ENCODE measurements around the gene NUDT3.

The NUDT3 gene

DNA sequence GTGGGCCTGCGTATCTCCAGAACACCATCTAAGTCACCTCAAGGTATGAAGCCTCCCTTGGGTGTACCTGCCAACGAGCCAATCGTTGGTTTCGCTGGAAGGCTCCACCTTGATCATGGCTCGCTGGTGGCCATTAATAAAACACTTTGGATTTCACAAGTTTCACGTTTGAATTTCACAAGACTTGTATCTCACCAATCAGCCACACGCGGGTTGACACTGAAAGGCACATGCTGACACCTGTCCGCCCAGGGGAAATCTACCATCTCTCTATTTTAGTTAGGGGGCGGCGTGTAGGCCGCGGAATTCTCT, 156.4 kb downstream of the NUDT3 start:
- DNase-seq, result peak; percentile 68

DNA sequence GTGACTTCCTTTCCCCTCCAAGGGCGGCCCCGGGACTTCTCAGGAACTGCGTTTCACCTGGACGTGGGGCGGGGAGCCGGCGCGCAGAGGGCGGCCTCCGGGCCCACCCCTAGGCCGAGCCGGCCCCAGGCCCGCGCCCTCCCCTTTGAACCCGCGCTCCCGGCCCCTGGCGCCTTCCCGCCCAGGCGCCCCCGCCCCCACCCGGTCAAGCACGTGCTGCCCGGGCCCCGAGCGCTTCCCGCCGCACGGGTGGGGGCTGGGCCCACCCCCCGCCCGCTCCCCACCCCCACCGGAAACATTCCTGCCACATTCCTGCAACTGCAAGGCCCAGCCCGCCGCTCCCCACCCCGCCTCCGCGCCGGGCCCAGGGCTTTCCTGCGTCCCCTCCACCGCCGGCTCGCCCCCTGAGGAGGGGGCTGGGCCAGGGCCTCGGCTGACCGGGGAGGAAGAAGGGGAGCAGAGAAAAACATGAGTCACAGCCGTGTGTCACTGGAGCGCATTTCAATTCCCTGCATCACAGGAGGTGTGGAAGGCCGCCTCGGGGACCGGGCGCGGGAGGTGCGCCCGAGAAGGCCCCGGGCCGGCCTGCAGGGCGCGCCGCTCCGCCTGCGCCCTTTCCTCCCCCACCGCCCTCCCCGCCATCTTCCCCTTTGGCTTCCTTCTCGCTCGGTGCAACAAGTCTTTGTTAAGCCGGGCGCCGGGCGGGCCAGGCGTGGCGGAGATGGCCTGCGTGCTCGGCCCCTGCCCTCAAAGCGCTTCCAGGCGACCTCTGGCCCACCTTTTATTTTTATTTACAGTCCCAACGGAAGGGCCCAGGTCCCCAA, 156.9 kb downstream of the NUDT3 start:
- DNase-seq, result peak; percentile 74

DNA sequence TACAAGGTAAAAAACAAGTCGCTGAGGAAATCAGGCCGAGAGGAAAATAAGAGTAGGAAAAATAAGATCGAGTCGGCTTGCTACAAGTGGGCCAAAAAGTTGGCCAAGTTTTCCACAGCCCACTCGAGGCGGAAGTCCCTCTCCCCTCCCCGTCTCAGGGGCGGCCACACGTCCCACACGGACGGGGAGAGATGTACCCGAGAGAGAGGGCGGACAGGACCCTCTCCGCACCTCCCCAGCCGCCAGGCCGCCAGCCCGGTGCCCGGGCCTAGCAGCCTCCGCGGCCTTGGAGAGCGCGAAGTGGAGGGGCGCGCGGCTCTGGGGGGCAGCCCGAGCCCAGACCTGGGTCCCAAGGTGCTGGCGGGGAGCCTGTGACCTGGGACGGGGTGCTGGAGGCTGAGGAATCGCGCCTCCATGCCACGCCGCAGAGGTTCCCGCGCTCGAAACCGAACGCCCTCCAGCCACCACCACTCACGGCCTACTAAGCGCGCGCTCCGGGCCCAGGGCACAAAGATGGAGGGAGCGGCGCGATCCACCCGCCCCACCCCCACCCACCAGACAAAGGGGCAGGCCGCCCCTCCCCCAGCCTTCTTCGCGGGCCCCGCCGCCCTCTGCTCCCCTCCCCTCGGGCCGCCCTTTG, 157.7 kb downstream of the NUDT3 start:
- DNase-seq, result no peak

DNA sequence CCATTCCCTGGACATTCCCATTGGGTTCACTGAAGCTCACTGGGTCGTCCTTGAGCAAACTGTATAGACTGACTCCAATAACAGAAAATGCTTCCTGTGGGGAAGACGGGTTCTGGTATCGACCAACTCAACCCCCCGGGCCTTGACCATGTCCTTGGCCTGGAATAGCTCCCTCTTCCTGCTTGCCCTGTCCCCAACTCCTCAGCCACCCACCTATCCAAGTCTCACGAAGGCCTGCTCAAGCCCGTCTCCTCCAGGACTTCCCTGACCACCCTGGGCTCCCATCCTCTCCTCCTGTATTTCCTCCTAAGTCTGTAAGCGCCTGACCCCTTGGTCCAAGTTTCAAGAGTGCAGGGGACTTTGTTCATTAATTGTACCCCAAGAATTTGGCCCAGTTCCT, 158.6 kb downstream of the NUDT3 start:
- DNase-seq, result no peak

DNA sequence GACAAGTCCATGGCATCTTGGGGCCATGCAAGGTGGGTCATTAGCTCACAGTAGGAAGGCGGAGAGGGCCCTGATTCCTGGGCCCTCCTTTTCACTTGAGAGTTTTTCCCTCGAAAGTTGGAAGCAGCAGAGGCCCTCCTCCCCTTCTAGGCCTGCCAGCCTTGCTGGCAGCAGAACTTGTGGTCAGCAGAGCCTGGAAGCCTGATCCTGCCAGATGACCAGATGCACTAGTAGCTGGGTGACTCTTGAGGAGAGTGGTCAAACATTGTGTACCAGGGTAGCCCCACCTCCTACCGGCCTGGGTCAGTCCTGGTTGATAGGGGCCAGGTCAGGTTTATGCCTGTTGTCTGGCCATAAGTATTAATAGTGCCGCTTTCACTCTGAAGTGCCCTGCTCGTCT, 159.6 kb downstream of the NUDT3 start:
- no peak for DNase-seq

DNA sequence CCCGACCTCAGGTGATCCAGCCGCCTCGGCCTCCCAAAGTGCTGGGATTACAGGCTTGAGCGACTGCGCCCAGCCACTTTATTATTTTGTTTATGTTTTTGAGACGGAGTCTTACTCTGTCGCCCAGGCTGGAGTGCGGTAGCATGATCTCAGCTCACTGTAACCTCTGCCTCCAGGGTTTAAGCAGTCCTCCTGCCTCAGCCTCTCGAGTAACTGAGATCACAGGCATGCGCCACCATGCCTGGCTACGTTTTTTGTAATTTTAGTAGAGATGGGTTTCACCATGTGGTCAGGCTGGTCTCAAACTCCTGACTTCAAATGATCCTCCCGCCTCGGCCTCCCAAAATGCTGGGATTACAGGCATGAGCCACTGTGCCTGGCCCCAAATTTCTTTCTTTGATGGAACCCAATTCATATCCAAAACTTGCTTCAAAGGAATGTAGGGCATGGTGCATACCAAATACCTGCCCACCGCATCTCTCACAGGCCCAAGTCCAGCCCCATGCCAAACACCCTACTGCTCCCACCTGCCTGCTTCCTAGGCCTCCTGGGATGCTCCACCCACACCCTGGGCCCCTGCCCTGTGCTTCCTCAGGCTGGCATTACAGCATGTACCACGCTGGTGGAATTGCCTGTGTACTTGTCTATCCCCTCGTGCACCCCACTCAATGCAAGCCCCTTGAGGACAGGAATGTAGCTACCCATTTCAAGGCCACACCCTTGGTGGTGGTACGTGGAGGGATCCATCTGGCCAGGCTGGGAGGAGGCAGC, 160.7 kb downstream of the NUDT3 start:
- DNase-seq, result no peak

DNA sequence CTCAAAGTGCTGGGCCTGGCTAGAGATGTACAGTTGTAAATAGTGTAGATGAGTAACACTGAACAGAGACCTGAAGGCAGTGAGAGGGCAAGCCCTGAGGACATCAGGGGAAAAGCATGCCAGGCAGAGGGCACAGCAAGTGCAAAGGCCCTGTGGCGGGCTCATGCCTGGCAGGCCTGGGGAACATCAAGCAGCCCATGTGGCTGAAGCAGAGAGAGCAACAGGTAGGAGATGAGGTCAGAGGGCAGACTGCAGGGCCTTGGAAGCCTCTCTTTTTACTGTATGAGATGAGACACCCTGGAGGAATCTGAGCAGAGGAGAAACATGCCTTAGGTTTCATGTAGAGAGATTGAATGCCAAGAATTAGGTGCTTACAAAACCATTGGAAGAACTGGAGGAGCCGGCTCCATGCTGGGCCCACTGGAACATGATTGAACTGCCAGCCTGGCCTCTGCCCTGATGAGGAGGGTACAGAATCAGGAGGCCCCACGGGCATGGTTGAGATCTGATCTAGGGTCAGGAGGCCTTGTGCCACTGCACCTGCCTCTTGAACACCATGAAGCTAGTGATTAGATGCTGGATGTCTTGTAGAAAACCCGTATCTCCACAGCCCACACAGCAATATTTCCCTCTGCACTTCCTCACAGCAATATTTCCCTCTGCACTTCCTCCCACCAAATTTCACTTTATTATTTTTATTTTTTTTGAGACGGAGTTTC, 161.7 kb downstream of the NUDT3 start:
- no peak for DNase-seq

DNA sequence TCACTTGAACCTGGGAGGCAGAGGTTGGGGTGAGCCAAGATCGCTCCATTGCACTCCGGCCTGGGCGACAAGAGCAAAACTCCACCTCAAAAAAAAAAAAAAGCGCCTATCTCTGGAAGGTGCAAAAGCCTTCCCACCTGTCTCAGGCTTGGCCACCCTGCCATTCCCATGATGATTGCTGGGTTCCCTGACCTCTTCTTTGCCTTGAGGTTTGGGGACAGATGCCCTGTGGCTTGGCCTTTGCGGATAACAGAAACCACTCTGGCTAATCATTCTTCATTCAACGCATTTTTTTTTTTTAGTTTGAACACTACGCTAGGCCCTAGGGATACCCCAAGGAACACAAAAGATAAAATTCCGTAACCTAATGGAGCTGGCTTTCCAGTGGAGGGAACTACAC, 162.6 kb downstream of the NUDT3 start:
- no peak for DNase-seq

Measured in stimulated activated CD4-positive, alpha-beta T cell treated with anti-CD3 and anti-CD28 coated beads, Interleukin-4, amount 100 ng/mL, for 24 hours (primary cell).